ENCODE measurements around the gene SETD1A. TPM values are rescaled to one million over a fixed set of nuclear protein-coding genes. Genes with fewer than 3 reads are reported as not detected.

The SETD1A gene
- total and polyA plus RNA-seq, 9 of the 15 experiments (the other 6 are each of a cell fraction or from before 2014, with no cell fraction given): 0.08 to 36.0 (median 4.2) TPM

DNA sequence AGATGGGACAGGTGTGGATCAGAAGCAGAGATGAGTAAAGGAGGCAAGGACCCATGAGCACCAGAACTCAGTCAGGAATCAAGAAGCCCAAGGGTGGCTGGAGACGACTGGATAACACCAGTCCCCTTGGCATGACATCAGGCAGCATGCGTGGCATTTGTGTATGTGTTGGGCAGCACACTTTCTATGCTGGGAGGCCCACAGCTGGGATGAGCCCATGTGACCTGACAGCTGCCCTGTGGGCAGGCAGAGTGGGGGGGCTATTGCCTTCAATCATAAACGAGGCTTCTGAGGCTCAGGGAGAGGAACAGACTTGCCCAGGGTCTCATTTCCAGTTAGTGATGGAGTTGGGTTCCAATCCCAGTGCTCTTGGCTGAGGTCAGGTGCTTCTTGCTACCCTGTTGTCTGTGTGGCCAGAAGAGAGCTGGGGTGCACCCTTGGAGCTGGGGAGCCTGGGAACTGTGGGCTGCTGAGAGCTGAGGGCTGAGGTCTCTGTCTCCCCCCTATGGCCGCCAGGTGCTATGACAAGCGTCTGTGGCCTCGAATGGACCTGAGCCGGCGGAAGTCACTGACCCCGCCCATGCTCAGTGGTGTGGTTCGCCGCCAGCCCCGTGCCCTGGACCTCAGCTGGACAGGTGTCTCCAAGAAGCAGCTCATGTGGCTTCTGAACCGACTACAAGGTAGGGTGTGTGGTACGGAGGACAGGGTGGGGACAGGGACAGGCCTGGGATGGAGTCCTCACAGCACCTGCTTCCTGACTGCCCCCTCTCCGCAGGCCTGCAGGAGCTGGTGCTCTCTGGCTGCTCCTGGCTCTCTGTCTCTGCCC is 15.7 kb upstream of the SETD1A start (continued):
- peak in 1 of 2 experiments; percentile 51; a peak in 3 of 4 replicates for TF ChIP-seq MAZ (CRISPR knock-in tag; conservative IDR thresholded peaks at IDR 0.05 in 1 of 2, IDR thresholded peaks at IDR 0.05 in 1 of 2)
- TF ChIP-seq CBFA2T2 (conservative IDR thresholded peaks at IDR 0.05): no peak
- no peak for TF ChIP-seq EGR1 (conservative IDR thresholded peaks at IDR 0.05)
- TF ChIP-seq AFF4 (CRISPR knock-in tag; IDR thresholded peaks at IDR 0.05): no peak
- no peak for TF ChIP-seq ZNF77 (CRISPR knock-in tag; IDR thresholded peaks at IDR 0.05)
- no peak for TF ChIP-seq BRF1 (IDR thresholded peaks at IDR 0.05; ENCODE audit: borderline replicate concordance, extremely low read depth, insufficient read length)
- TF ChIP-seq TCFL5 (CRISPR knock-in tag; conservative IDR thresholded peaks at IDR 0.05): no peak
- TF ChIP-seq BDP1 (IDR thresholded peaks at IDR 0.05; ENCODE audit: insufficient read depth, insufficient read length): no peak
- TF ChIP-seq, protein P1, sequence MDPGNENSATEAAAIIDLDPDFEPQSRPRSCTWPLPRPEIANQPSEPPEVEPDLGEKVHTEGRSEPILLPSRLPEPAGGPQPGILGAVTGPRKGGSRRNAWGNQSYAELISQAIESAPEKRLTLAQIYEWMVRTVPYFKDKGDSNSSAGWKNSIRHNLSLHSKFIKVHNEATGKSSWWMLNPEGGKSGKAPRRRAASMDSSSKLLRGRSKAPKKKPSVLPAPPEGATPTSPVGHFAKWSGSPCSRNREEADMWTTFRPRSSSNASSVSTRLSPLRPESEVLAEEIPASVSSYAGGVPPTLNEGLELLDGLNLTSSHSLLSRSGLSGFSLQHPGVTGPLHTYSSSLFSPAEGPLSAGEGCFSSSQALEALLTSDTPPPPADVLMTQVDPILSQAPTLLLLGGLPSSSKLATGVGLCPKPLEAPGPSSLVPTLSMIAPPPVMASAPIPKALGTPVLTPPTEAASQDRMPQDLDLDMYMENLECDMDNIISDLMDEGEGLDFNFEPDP (CRISPR knock-in tag; IDR thresholded peaks at IDR 0.05): no peak
- TF ChIP-seq TOE1 (IDR thresholded peaks at IDR 0.05; ENCODE audit: borderline replicate concordance): peak; percentile 43; the same call in 1 of the 2 replicates
- no peak for TF ChIP-seq TOE1 (CRISPR knock-in tag; IDR thresholded peaks at IDR 0.05; ENCODE audit: borderline replicate concordance, low read depth)
- TF ChIP-seq ZNF764 (CRISPR knock-in tag; IDR thresholded peaks at IDR 0.05; ENCODE audit: low read depth): no peak
- TF ChIP-seq E2F3 (CRISPR knock-in tag; IDR thresholded peaks at IDR 0.05): peak; percentile 31; the same call in 1 of the 2 replicates
- TF ChIP-seq, protein P2, sequence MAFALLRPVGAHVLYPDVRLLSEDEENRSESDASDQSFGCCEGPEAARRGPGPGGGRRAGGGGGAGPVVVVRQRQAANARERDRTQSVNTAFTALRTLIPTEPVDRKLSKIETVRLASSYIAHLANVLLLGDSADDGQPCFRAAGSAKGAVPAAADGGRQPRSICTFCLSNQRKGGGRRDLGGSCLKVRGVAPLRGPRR (CRISPR knock-in tag; IDR thresholded peaks at IDR 0.05): no peak
- TF ChIP-seq SETDB1 (IDR thresholded peaks at IDR 0.05; ENCODE audit: low read length): no peak
- TF ChIP-seq ZNF3 (CRISPR knock-in tag; IDR thresholded peaks at IDR 0.05): no peak
- TF ChIP-seq U2AF2 (optimal IDR thresholded peaks at IDR 0.05; ENCODE audit: low read depth, low read length): no peak
- TF ChIP-seq, protein P3, sequence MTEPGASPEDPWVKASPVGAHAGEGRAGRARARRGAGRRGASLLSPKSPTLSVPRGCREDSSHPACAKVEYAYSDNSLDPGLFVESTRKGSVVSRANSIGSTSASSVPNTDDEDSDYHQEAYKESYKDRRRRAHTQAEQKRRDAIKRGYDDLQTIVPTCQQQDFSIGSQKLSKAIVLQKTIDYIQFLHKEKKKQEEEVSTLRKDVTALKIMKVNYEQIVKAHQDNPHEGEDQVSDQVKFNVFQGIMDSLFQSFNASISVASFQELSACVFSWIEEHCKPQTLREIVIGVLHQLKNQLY (CRISPR knock-in tag; conservative IDR thresholded peaks at IDR 0.05): no peak
- TF ChIP-seq SMARCC2 (IDR thresholded peaks at IDR 0.05; ENCODE audit: low read depth): no peak
- no peak for TF ChIP-seq SMAD2 (IDR thresholded peaks at IDR 0.05; ENCODE audit: low read depth, low read length)
- TF ChIP-seq ERF (CRISPR knock-in tag; IDR thresholded peaks at IDR 0.05): peak; percentile 22; the same call in 1 of the 2 replicates
- no peak for TF ChIP-seq NR2C2 (CRISPR knock-in tag; IDR thresholded peaks at IDR 0.05)
- no peak for TF ChIP-seq NR2C2 (tag; IDR thresholded peaks at IDR 0.05)
